NB4 (cell line): Measurements from ENCODE around the gene MGAT5B.

Source experiments
- DNase-seq: peaks from one replicate; pipeline ENCODE4 v3.0.0; 2010; ENCODE audit warnings: low read depth
- H3K4me3 ChIP-seq: one replicate; pipeline ENCODE4 v1.5.1; 2011; ENCODE audit warnings: mild to moderate bottlenecking, low read depth, low read length, moderate library complexity
- CTCF ChIP-seq: IDR thresholded peaks from one replicate; pipeline ENCODE4 v1.5.1; 2012; ENCODE audit warnings: low read depth, low read length
- MAX ChIP-seq: IDR thresholded peaks from 2 replicates; pipeline ENCODE4 v1.6.1; 2011; ENCODE audit warnings: low read depth, low read length
- MYC ChIP-seq: IDR thresholded peaks from 2 replicates; pipeline ENCODE4 v1.6.1; 2011; ENCODE audit warnings: low read depth, low read length
- POLR2A ChIP-seq: IDR thresholded peaks from 2 replicates; pipeline ENCODE4 v1.6.1; 2011; ENCODE audit warnings: mild to moderate bottlenecking; ENCODE audit not compliant: insufficient read length; ENCODE audit errors: extremely low read depth

MGAT5B gene

GRCh38 chr17:76872221-76872873 lies 4.1 kb downstream of the MGAT5B start:
- DNase-seq: peak; percentile 44
- H3K4me3 ChIP-seq: no peak overlapping the region
- no peak for TF ChIP-seq POLR2A
- TF ChIP-seq MAX: no peak
- no peak for TF ChIP-seq MYC
- TF ChIP-seq CTCF: no peak

GRCh38 chr17:76872874-76873221 lies 4.6 kb downstream of the MGAT5B start:
- H3K4me3 ChIP-seq: no peak overlapping the region
- TF ChIP-seq MAX (no peak), CTCF (no peak), MYC (no peak), POLR2A (no peak)
- DNase-seq: no peak

GRCh38 chr17:76873856-76874255 lies 5.7 kb downstream of the MGAT5B start:
- no peak for DNase-seq
- no peak overlapping the region for H3K4me3 ChIP-seq
- no peak for TF ChIP-seq MYC
- TF ChIP-seq MAX: no peak
- no peak for TF ChIP-seq CTCF
- TF ChIP-seq POLR2A: no peak

GRCh38 chr17:76877437-76877836 lies 9.2 kb downstream of the MGAT5B start:
- TF ChIP-seq MYC (no peak), POLR2A (no peak), MAX (no peak), CTCF (no peak)

GRCh38 chr17:76878568-76878967 lies 10.4 kb downstream of the MGAT5B start:
- H3K4me3 ChIP-seq: no peak overlapping the region
- TF ChIP-seq MYC: no peak
- TF ChIP-seq POLR2A: no peak
- TF ChIP-seq MAX: no peak
- no peak for TF ChIP-seq CTCF
- DNase-seq: no peak

More at GRCh38 chr17:76877437-76877836, 9.2 kb downstream of the MGAT5B start:
- DNase-seq: no peak
- H3K4me3 ChIP-seq: no peak overlapping the region
